Measurements from ENCODE around the gene NPW.

NPW gene

DNA sequence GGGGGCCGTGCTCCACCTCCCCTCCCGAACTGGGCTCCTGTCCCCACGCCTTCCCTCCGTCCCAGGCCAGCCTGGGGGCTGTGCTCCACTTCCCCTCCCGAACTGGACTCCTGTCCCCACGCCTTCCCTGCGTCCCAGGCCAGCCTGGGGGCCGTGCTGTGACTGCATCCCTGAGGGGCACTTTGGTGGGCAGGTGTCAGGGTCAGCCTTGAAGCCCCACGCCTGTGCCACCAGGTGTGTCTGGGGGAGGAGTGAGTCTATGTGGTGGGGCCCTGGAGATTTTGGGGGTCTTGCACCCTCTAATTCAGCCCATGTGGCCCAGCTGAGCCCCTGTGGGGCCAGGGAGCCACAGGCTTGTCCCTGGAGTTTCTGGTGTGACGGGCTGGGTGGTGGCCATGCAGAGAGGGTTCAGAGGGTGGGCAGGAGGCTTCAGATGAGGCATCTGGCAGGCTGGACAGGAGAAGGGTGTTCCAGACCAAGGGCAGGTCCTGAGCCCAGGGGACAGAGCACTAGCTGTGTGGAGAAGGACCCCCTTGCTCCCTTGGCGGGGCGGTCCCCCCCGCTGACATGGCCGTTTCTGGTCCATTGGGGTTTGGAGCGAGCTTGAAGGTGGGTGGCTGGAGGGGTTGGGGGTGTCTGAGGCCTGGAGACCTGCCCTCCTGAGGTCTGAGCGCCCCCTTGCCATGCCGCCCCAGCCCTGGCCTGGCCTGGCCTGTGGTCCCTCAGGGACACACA is 15.3 kb downstream of the NPW start:
- peak overlapping the region in 1 of 2 donors; percentile 28 for H3K4me3 ChIP-seq (replicated peaks in 1 of 2; ENCODE audit: low read depth in 2 of 2, low read length in 2 of 2)
- TF ChIP-seq, protein P1, sequence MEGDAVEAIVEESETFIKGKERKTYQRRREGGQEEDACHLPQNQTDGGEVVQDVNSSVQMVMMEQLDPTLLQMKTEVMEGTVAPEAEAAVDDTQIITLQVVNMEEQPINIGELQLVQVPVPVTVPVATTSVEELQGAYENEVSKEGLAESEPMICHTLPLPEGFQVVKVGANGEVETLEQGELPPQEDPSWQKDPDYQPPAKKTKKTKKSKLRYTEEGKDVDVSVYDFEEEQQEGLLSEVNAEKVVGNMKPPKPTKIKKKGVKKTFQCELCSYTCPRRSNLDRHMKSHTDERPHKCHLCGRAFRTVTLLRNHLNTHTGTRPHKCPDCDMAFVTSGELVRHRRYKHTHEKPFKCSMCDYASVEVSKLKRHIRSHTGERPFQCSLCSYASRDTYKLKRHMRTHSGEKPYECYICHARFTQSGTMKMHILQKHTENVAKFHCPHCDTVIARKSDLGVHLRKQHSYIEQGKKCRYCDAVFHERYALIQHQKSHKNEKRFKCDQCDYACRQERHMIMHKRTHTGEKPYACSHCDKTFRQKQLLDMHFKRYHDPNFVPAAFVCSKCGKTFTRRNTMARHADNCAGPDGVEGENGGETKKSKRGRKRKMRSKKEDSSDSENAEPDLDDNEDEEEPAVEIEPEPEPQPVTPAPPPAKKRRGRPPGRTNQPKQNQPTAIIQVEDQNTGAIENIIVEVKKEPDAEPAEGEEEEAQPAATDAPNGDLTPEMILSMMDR (IDR thresholded peaks at IDR 0.05; ENCODE audit: low read depth, low read length), result no peak
- no peak for DNase-seq (ENCODE audit: low read depth in 2 of 2)

DNA sequence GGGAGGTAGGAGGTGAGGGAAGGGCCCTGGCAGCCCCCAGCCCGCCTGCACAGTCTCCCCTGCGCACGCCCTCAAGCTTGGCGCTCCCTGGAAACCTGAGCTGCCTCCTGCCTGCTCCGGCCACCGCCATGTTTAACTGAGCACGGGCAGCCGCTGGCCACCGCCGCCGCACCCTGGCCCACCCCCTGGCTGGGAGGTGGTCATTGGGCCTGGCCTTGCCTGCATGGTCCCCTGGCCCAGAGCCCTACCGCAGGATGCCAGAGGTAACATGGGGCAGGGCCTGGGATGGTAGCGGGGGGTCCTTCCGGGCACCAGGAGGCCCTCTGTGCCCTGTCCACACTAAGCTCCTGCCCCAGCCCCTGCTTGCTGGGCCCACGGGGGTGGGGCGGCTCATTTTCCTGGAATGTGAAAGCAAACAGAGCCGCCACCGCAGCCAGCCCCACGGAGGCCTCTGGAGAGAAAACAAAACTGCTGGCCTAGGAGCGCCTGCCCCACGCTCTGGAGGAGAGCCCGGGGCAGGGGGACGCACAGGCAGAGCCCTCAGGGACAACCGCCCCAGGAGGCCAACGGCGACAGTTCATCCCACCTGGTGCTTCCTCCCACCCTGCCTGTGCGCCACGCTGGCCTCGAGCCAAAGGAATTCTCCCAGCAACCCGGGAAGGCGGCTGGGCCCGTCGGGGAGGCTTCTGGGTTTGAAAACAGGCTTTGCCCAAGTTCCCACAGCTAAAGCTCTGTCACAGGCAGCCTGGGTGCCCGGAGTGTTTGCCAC is 16.0 kb downstream of the NPW start:
- TF ChIP-seq, protein P1 (IDR thresholded peaks at IDR 0.05; ENCODE audit: low read depth, low read length), result no peak
- DNase-seq (ENCODE audit: low read depth in 2 of 2), result peak; percentile 82 to 88
- peak overlapping the region in 1 of 2 donors; percentile 28 for H3K4me3 ChIP-seq (replicated peaks in 1 of 2; ENCODE audit: low read depth in 2 of 2, low read length in 2 of 2)

DNA sequence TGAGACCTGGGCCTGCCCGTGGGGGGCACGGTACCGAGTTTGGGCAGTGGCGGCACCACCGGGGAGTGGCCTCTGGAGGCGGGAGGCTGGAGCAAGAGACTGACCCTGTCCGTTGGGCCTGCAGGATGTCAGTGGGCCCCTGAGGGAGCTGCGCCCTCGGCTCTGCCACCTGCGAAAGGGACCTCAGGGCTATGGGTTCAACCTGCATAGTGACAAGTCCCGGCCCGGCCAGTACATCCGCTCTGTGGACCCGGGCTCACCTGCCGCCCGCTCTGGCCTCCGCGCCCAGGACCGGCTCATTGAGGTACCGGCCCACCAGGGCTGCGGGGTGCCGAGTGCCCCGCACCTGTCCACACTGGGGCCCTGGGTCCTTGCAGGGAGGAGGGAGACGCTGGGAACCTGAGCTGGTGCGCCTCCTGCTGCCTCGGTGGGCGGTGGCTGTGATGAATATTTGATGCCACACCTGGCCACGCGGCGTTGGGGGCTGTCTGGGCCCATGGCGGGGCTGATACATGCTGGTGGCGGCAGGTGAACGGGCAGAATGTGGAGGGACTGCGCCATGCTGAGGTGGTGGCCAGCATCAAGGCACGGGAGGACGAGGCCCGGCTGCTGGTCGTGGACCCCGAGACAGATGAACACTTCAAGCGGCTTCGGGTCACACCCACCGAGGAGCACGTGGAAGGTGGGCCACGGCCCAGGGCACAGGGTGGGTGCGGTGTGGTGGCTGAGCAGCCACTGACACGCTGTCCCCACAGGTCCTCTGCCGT is 16.8 kb downstream of the NPW start:
- TF ChIP-seq, protein P1 (IDR thresholded peaks at IDR 0.05; ENCODE audit: low read depth, low read length), result no peak
- peak overlapping the region in 1 of 2 donors; percentile 21 for H3K4me3 ChIP-seq (replicated peaks in 1 of 2; ENCODE audit: low read depth in 2 of 2, low read length in 2 of 2)
- DNase-seq (ENCODE audit: low read depth in 2 of 2), result no peak

DNA sequence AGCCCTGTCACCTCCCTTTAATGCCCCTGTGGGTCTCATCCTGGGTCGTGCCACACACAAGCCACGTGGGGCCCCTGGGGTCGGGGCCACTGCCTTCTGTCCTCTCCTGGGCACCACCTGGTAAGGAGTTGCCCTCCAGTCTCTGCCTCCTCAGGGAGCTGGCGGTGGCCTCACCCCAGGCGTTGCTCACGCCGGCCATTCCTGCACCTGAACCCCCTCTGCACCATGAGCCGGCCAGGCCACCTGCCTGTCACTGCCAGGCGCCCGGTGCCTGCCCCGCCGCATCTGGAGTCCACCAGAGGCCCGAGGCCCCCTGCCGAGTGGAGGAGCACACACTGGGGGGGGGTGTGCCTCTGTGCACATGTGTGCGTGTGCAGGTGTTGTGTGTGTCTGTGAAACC is 17.5 kb downstream of the NPW start:
- H3K4me3 ChIP-seq (replicated peaks in 1 of 2; ENCODE audit: low read depth in 2 of 2, low read length in 2 of 2), result no peak overlapping the region
- TF ChIP-seq, protein P1 (IDR thresholded peaks at IDR 0.05; ENCODE audit: low read depth, low read length), result no peak
- no peak for DNase-seq (ENCODE audit: low read depth in 2 of 2)

DNA sequence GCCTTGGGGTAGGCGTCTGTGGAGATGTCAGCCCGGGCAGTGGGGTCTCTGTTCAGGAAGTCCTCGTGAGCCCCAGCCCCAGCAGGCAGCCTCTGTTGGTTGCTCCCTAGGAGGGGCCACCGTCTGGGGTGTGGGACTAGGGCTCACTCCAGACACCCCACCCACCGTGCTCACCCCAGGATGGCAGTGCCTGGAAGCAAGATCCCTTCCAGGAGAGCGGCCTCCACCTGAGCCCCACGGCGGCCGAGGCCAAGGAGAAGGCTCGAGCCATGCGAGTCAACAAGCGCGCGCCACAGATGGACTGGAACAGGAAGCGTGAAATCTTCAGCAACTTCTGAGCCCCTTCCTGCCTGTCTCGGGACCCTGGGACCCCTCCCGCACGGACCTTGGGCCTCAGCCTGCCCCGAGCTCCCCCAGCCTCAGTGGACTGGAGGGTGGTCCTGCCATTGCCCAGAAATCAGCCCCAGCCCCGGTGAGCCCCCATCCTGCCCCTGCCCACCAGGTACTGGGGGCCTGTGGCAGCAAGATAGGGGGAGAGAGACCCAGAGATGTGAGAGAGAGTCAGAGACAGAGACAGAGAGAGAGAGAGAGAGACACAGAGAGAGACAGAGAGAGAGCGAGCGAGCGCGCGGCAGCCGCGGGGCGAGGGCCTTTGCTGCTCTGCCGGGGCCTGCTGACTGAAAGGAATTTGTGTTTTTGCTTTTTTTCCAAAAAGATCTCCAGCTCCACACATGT is 18.2 kb downstream of the NPW start:
- TF ChIP-seq, protein P1 (IDR thresholded peaks at IDR 0.05; ENCODE audit: low read depth, low read length), result no peak
- DNase-seq (ENCODE audit: low read depth in 2 of 2), result no peak
- H3K4me3 ChIP-seq (replicated peaks in 1 of 2; ENCODE audit: low read depth in 2 of 2, low read length in 2 of 2), result no peak overlapping the region

Data from cardiac fibroblast (primary cell).